Hepatocyte (in vitro differentiated cells): Measurements from ENCODE around the gene CHD1. TPM values are rescaled to one million over a fixed set of nuclear protein-coding genes. Genes with fewer than 3 reads are reported as not detected.
A peak's percentile ranks its signal among the peaks of the same experiment; 100 is the strongest.

Experiments
- DNase-seq: peaks from one replicate; pipeline ENCODE4 v3.0.0-alpha.2; 2016; ENCODE audit warnings: low spot score
- H2AFZ ChIP-seq: fragments of 200-600 bp; sonication (generic); 2 replicates; pipeline ENCODE4 v1.6.0; 2016; ENCODE audit warnings: antibody characterized with exemption, mild to moderate bottlenecking
- H3K27ac ChIP-seq: fragments of 200-600 bp; sonication (generic); 2 replicates; pipeline ENCODE4 v1.5.1; 2016; ENCODE audit warnings: mild to moderate bottlenecking
- H3K27me3 ChIP-seq: fragments of 200-600 bp; sonication (generic); 2 replicates; pipeline ENCODE4 v1.6.1; 2016
- H3K36me3 ChIP-seq: fragments of 200-600 bp; sonication (generic); replicated peaks from 2 replicates; pipeline ENCODE4 v1.5.1; 2016; ENCODE audit warnings: low read depth; ENCODE audit not compliant: insufficient read depth
- H3K4me1 ChIP-seq: fragments of 200-600 bp; sonication (generic); 2 replicates; pipeline ENCODE4 v1.5.1; 2016; ENCODE audit warnings: mild to moderate bottlenecking, moderate library complexity; ENCODE audit not compliant: insufficient read depth
- H3K4me2 ChIP-seq: fragments of 200-600 bp; sonication (generic); 2 replicates; pipeline ENCODE4 v1.6.0; 2016
- H3K4me3 ChIP-seq: fragments of 200-600 bp; sonication (generic); 2 replicates; pipeline ENCODE4 v1.5.1; 2016; ENCODE audit warnings: mild to moderate bottlenecking
- H3K79me2 ChIP-seq: fragments of 200-600 bp; sonication (generic); 2 replicates; pipeline ENCODE4 v1.6.0; 2017; ENCODE audit warnings: mild to moderate bottlenecking
- H3K9me2 ChIP-seq: fragments of 200-600 bp; sonication (generic); replicated peaks from 2 replicates; pipeline ENCODE4 v1.6.0; 2017; ENCODE audit warnings: mild to moderate bottlenecking; ENCODE audit not compliant: insufficient read depth
- H3K9me3 ChIP-seq: fragments of 200-600 bp; sonication (generic); 2 replicates; pipeline ENCODE4 v1.5.1; 2016; ENCODE audit warnings: low read depth, mild to moderate bottlenecking
- H4K20me1 ChIP-seq: fragments of 200-600 bp; sonication (generic); 2 replicates; pipeline ENCODE4 v1.6.0; 2016; ENCODE audit warnings: mild to moderate bottlenecking; ENCODE audit not compliant: insufficient read depth, poor library complexity, severe bottlenecking
- CTCF ChIP-seq: fragments of 200-600 bp; sonication (generic); IDR thresholded peaks from 2 replicates; pipeline ENCODE4 v1.5.1; 2016; ENCODE audit warnings: antibody characterized with exemption, mild to moderate bottlenecking; ENCODE audit not compliant: poor library complexity
- EZH2 ChIP-seq: fragments of 200-600 bp; sonication (generic); IDR thresholded peaks from 2 replicates; pipeline ENCODE4 v1.6.1; 2016; ENCODE audit warnings: antibody characterized with exemption, mild to moderate bottlenecking, borderline replicate concordance
- EZH2phosphoT487 ChIP-seq: fragments of 200-600 bp; sonication (generic); IDR thresholded peaks from one replicate; pipeline ENCODE4 v1.6.1; 2018; ENCODE audit warnings: antibody characterized with exemption, mild to moderate bottlenecking, low read depth, moderate library complexity; ENCODE audit not compliant: unreplicated experiment, severe bottlenecking
- WGBS: methylation state at CpG from one replicate; pipeline ENCODE4 v1.1.6; 2016; ENCODE audit warnings: low lambda C conversion rate; ENCODE audit errors: missing lambda C conversion rate; 5-methylcytosine and 5-hydroxymethylcytosine counted together
- polyA plus RNA-seq: library from polyadenylated mRNA; unstranded; fragments of >200 nt; fragmentation: Nextera tagmentation; extraction: Ambion mirVana; gene quantifications from 2 replicates; pipeline ENCODE4 v1.2.1, GENCODE V29; 2016
- total RNA-seq: library from RNA; depleted of rRNA; stranded (reverse); fragments of >200 nt; gene quantifications from 2 replicates; pipeline ENCODE4 v1.2.3, GENCODE V29; 2014

The CHD1 gene
- total and polyA plus RNA-seq, 2 experiments from 2014 or later, result 14.2 to 81.4 TPM

- Histone ChIP-seq H3K9me2 (no peaks in the 10 kb centered on the region), H3K4me2 (peak overlapping the region; percentile 79), H3K27ac (no peak overlapping the region), H3K36me3 (no peaks in the 10 kb centered on the region), H3K9me3 (no peaks in the 10 kb centered on the region), H3K4me3 (no peak overlapping the region), H2AFZ (no peak overlapping the region), H3K27me3 (no peaks in the 10 kb centered on the region), H4K20me1 (peaks cover 23% of the 10 kb centered on the region), H3K79me2 (peaks cover 50% of the 10 kb centered on the region), H3K4me1 (peaks cover 5% of the 10 kb centered on the region)
- 86% methylated on average over 5 of the region's 5 CpGs for WGBS
- DNase-seq, result no peak
- no peak for TF ChIP-seq CTCF
- TF ChIP-seq EZH2, result no peak
- no peak for TF ChIP-seq EZH2phosphoT487
These were observed 2.4 kb upstream of the CHD1 start for GRCh38 chr5:98930972-98931762.

DNA sequence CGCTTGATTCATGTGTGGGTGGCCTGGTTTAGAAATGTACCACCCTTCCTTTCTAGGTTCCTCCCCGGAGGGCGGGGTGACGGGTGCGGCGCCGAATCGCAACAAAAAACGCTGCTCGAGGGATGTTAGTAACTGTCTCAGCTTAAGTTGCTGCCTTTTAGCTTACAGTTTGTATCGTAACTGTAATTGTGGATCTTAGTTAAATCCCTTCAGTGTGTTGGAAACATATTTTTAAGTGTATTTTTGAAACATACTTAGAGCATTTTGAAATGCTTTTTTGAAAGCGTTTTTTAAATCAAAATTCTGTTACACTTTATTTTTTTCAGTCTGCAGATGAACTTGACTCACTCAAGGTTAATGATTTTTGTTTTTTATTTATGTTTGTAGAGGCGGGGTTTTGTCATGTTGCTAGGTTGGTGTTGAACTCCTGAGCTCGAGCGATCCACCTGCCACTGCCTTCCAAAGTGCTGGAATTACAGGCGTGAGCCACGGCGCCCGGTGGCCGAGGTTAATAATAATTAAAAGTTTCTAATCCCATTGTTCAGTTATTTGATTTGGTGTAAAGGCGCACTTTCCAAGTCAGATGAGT lies 997 bp upstream of the CHD1 start:
- peak overlapping the region; percentile 100 for H3K27ac ChIP-seq
- H2AFZ ChIP-seq, result peak overlapping the region; percentile 73
- WGBS, result 11% methylated on average over 21 of the region's 21 CpGs

GRCh38 chr5:98927989-98928872 lies 576 bp downstream of the CHD1 start:
- Histone ChIP-seq H3K9me2 (no peaks in the 10 kb centered on the region), H3K4me3 (peak overlapping the region; percentile 78), H2AFZ (peak overlapping the region; percentile 75), H3K4me2 (peak overlapping the region; percentile 90), H3K27me3 (no peaks in the 10 kb centered on the region), H3K9me3 (no peaks in the 10 kb centered on the region), H3K79me2 (peaks cover 74% of the 10 kb centered on the region), H3K36me3 (no peaks in the 10 kb centered on the region), H3K27ac (peak overlapping the region; percentile 100), H4K20me1 (peaks cover 41% of the 10 kb centered on the region), H3K4me1 (peaks cover 5% of the 10 kb centered on the region)
- WGBS, result under 1% methylated on average over 54 of the region's 106 CpGs
- TF ChIP-seq EZH2 (no peak), EZH2phosphoT487 (no peak), CTCF (no peak)
- DNase-seq, result peak; percentile 85

More for the DNA sequence above, 997 bp upstream of the CHD1 start:
- Histone ChIP-seq H3K4me2 (peak overlapping the region; percentile 79), H3K4me1 (peaks cover 5% of the 10 kb centered on the region), H3K27me3 (no peaks in the 10 kb centered on the region), H3K79me2 (peaks cover 62% of the 10 kb centered on the region), H4K20me1 (peaks cover 34% of the 10 kb centered on the region), H3K4me3 (peak overlapping the region; percentile 70), H3K36me3 (no peaks in the 10 kb centered on the region), H3K9me2 (no peaks in the 10 kb centered on the region), H3K9me3 (no peaks in the 10 kb centered on the region)
- peak; percentile 36 for DNase-seq
- TF ChIP-seq CTCF (no peak), EZH2 (no peak), EZH2phosphoT487 (no peak)
